ENCODE results near the gene DDX31. TPM values are rescaled to one million over a fixed set of nuclear protein-coding genes. Genes with fewer than 3 reads are reported as not detected.

Gene DDX31
- 25.6 to 31.3 TPM (median 29.0 TPM) in 5 replicates for total RNA-seq (2022; extraction: Qiagen RNA extraction; ENCODE audit: low read depth)

GRCh38 chr9:132669698-132670456 is at the start of gene DDX31:
DDX31 (minus strand) TSS chr9:132669983; CDS start chr9:132669934, 49 bp downstream.

GRCh38 chr9:132670457-132671391 is 941 bp upstream of the DDX31 start, which contains the start of gene GTF3C4:
GTF3C4 (plus strand) TSS chr9:132670464; CDS start chr9:132670599, 135 bp downstream.

GRCh38 chr9:132582276-132582785 is 87.5 kb downstream of the DDX31 start, which contains the start of gene BARHL1:
BARHL1 (plus strand) TSS chr9:132582606; CDS start chr9:132582798, 192 bp downstream.

Other genes starting within 250 kb of the DDX31 start
- gene BARHL1, start 87.4 kb downstream of the DDX31 start, total RNA-seq (2022; extraction: Qiagen RNA extraction; ENCODE audit: low read depth) = 0.06 TPM in 1 of 5 replicates, not detected in the others
- gene GTF3C4, start 481 bp upstream of the DDX31 start, total RNA-seq (2022; extraction: Qiagen RNA extraction; ENCODE audit: low read depth) = 20.5 to 24.1 TPM (median 21.8 TPM) in 5 replicates
- 0.74 to 1.5 TPM (median 0.89 TPM) in 5 replicates for gene AK8, start 208.3 kb upstream of the DDX31 start, total RNA-seq (2022; extraction: Qiagen RNA extraction; ENCODE audit: low read depth)
- 3.8 to 5.2 TPM (median 4.7 TPM) in 5 replicates for gene SPACA9, start 208.9 kb upstream of the DDX31 start, total RNA-seq (2022; extraction: Qiagen RNA extraction; ENCODE audit: low read depth)